ENCODE results near the gene SYTL4. TPM values are rescaled to one million over a fixed set of nuclear protein-coding genes. Genes with fewer than 3 reads are reported as not detected.

Gene SYTL4
- polyA plus RNA-seq, 4 donors = 22.6 to 24.1 (median 23.5) TPM

DNA sequence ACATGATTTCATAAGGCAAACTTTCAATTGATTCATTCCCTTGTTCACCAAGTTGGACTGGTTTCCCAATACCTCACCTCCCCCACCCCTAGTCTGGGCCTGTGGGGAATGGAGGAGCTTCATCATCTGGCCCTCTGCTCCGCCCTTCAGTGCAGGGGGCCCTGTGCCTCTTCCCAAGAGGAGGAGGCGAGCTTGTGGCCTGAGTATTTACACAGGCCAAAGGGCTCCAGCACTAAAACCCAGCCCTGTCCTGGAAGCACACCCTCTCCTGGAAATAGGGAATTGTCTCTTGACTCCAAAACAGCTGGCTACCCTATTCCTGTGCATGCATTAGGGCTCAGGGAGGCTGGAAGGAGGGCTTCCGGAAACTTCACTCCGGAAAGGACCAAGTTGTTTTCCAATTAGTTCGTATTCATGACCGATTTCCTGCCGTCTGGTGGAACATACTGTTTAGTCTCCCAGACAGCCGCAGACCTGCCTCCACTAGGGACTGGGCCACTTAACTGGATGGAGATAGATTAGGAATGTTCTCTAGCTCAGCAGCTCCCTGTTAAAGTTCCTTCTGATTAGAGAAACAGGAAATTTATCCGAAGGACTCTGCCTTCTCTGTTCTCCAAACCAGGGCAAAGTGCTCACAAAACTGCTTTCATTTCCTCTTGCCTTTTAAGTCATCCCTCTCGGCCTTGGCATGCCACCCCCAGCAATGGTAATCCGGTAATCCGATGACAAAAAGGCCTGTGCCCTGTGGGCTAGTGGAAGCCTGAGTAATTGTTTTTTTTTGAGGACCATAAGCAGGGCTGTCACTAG lies 82.2 kb downstream of the SYTL4 start:
- no peak for DNase-seq (ENCODE audit: low read depth in 4 of 4, low spot score in 3 of 4)

- DNase-seq (ENCODE audit: low read depth in 4 of 4, low spot score in 3 of 4) = no peak
Observed at GRCh38 chrX:100648458-100649417, 83.2 kb downstream of the SYTL4 start.

DNA sequence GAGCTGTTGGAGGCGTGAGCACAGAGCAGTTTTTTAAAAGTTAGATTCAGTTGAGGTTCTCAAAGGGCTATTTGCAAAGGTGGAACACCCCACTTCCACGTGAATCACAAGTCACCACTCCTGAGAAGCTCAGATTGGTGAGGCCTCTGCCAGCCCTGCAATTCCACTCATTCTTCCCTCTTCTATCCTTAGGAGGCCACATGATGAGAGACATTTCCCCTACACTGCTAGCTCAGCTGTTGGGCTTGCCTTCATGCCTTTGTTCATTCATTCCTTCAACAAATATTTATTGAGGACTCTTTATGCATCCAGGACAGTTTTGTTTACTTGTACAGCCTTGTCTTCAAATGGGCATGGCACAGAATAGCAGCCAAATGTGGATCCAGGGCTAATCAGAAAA lies 84.2 kb downstream of the SYTL4 start:
- no peak for DNase-seq (ENCODE audit: low read depth in 4 of 4, low spot score in 3 of 4)

GRCh38 chrX:100647095-100647494 lies 84.8 kb downstream of the SYTL4 start:
- no peak for DNase-seq (ENCODE audit: low read depth in 4 of 4, low spot score in 3 of 4)

DNA sequence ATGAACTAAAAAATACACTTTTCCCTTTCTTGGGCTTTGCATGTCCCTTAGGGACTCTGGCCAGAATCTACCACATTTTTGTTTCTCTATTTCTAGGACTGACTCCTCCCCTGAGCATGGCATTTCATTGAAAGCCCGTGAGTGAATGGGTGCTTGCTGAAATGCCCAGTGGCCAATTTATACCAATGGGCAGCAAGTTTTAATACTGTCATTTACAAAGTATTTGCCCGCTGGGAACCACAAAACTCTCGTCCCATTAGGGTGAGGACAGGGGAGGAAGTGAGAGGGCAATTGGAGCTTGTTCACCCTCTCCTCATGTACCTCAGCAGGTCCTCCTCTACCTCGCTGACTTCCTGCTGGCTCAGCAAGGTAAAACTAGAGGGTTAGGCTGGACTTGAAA lies 86.8 kb downstream of the SYTL4 start:
- DNase-seq (ENCODE audit: low read depth in 4 of 4, low spot score in 3 of 4) = no peak

- DNase-seq (ENCODE audit: low read depth in 4 of 4, low spot score in 3 of 4) = no peak
Observed at GRCh38 chrX:100643956-100644860, 87.7 kb downstream of the SYTL4 start, which contains the start of gene SRPX2. Gene SRPX2 (plus strand): TSS chrX:100644199. CDS start chrX:100646323, 2,124 bp downstream.

- no peak for DNase-seq (ENCODE audit: low read depth in 4 of 4, low spot score in 3 of 4)
Observed at GRCh38 chrX:100643212-100643611, 88.7 kb downstream of the SYTL4 start.

DNA sequence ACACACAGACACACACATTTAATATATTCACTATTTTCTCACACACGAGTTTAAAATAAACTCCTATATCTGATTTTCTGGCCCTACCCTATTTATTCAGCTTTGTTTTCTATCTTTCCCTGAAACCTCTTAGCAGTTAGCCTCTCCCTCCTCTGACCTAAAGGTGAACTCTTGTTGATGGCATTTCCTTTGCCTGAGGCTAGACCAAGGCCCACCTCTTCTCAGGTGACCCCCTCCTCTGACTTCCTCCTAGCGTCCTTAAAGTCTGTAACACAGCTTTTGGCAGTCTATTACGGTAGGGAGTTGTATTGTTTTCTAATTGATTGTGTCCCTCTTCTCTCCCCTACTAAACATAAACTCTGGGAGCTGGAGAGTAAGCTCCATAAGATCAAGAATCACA lies 89.6 kb downstream of the SYTL4 start:
- no peak for DNase-seq (ENCODE audit: low read depth in 4 of 4, low spot score in 3 of 4)

GRCh38 chrX:100636321-100636991 lies 95.5 kb downstream of the SYTL4 start, which contains the start of gene TSPAN6:
Gene TSPAN6 (minus strand): TSS chrX:100636806. CDS start chrX:100636694, 112 bp downstream.
- peak in 3 of 4 donors; percentile 71 to 80 (median 76) for DNase-seq (ENCODE audit: low read depth in 4 of 4, low spot score in 3 of 4)

DNA sequence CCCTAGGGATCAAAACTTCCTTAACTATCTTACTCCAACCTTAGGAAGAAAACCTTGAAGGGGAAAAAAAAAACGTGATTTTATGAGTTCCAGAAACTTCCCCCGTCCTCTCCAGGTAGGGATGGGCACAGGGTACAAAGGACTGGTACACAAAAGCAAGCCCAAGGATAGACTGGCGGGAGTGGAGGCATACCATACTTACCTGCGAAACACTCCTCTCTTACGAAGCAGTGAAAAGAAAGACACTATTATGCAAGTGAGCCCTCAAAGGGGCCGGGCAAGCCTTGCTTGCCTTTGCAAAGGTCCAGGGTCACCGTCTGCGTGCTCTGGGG lies 96.0 kb downstream of the SYTL4 start:
- DNase-seq (ENCODE audit: low read depth in 4 of 4, low spot score in 3 of 4) = no peak

DNA sequence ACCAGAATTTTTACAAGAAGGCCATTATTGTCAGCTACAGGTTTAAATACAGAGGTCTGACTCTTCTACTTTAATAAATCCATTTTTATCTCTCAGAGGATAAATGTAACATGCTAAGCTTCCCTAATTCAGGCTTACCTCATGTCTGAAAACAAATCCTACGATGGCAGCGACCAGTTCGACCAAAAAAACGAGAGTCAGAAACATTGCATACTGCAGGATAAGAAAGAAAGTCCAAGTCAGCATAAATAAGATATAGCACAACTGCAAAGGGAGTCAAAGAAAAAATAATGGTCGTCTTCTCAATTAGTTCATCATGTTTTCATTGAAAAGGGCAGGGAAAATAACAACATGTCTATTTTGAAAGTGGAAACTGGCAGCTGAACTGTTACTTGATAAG lies 96.9 kb downstream of the SYTL4 start:
- no peak for DNase-seq (ENCODE audit: low read depth in 4 of 4, low spot score in 3 of 4)

DNA sequence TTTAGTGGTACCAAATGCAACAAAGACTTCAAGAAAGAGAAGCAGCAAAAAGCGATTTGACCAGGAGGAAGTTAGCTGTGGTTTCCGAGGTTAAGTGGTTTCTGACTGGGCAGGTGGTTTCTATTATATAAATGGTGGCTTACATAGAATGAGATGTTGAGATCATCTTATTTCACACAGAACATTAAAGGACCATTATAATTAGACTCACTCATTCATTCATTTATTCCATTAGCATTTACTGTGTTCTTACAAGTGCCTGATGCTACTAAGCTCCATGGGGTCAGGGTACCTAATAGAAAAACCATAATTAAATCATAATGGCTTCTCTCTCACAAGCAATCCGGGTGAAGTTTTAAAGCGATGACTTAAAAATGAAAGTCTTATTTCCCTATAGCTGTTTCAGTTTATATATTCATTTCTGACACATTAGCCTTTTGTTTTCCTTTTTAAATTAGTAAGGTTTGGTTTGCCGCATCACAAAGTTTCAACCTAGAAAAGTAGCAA lies 105.9 kb downstream of the SYTL4 start:
- no peak for DNase-seq (ENCODE audit: low read depth in 4 of 4, low spot score in 3 of 4)

Other genes with a start within 250 kb of the SYTL4 start
- gene TNMD, start 147.2 kb downstream of the SYTL4 start, polyA plus RNA-seq (ENCODE audit: insufficient read length in 4 of 4) = 1 to 10 TPM; 3.2 to 3.8 (median 3.5) TPM
- 100 to 1,000 TPM; 161 to 184 (median 176) TPM for gene TSPAN6, start 95.3 kb downstream of the SYTL4 start, polyA plus RNA-seq (ENCODE audit: insufficient read length in 4 of 4)
- 10 to 100 TPM; 10.5 to 13.0 (median 11.6) TPM for gene SRPX2, start 87.9 kb downstream of the SYTL4 start, polyA plus RNA-seq (ENCODE audit: insufficient read length in 4 of 4)
- gene CSTF2, start 88.3 kb upstream of the SYTL4 start, polyA plus RNA-seq (ENCODE audit: insufficient read length in 4 of 4) = 10 to 100 TPM; 21.4 to 23.5 (median 22.8) TPM
- 1 to 10 TPM in 3 of 4 donors, under 1 TPM in 1; 0.42 to 1.2 (median 1.1) TPM for gene NOX1, start 142.2 kb upstream of the SYTL4 start, polyA plus RNA-seq (ENCODE audit: insufficient read length in 4 of 4)
- gene XKRX, start 196.8 kb upstream of the SYTL4 start, polyA plus RNA-seq (ENCODE audit: insufficient read length in 4 of 4) = under 1 TPM; 0.32 to 0.34 (median 0.33) TPM
- gene ARL13A, start 237.6 kb upstream of the SYTL4 start, polyA plus RNA-seq (ENCODE audit: insufficient read length in 4 of 4) = under 1 TPM; 0.18 to 0.40 (median 0.29) TPM